IMR-90 (cell line): ENCODE measurements around the gene NUP98. TPM values are rescaled to one million over a fixed set of nuclear protein-coding genes. Genes with fewer than 3 reads are reported as not detected.

ENCODE experiments used
- ATAC-seq: fragments of 200-7000 bp; cut with Tn5 transposase; 2 replicates; pipeline ENCODE4 v1.9.1; 2020; ENCODE audit warnings: low read depth, mild to moderate bottlenecking, moderate library complexity
- BruUV-seq: library from RNA; stranded (reverse); fragments of 400-500 nt; replicated peaks from 2 replicates; lab custom pipeline; 2021; lab: Mats Ljungman, UMichigan
- CTCF ChIA-PET: fragments of 300-600 bp; formaldehyde crosslinking; extraction: SDS; loops from one replicate; lab custom pipeline; 2021; ENCODE audit warnings: antibody characterized with exemption; lab: Yijun Ruan, JAX
- POLR2A ChIA-PET: fragments of 300-600 bp; sonication (Branson Sonifier 250); formaldehyde crosslinking; loops from one replicate; lab custom pipeline; 2022; ENCODE audit warnings: antibody characterized with exemption; ENCODE audit not compliant: unreplicated experiment; lab: Charles Lee
- DNase-seq: peaks from one replicate; pipeline ENCODE4 v3.0.0; 2013
- H2AFZ ChIP-seq: replicated peaks from 2 replicates; pipeline ENCODE3; 2013; ENCODE audit warnings: low read length, mild to moderate bottlenecking; ENCODE audit not compliant: poor library complexity
- H2AK5ac ChIP-seq: 2 replicates; pipeline ENCODE4 v1.6.1; 2013; ENCODE audit warnings: low read depth, low read length, inconsistent platforms
- H2AK9ac ChIP-seq: replicated peaks from 2 replicates; pipeline ENCODE3; 2013; ENCODE audit warnings: mild to moderate bottlenecking, low read depth, low read length, moderate library complexity; ENCODE audit not compliant: poor library complexity
- H2BK120ac ChIP-seq: 2 replicates; pipeline ENCODE4 v1.6.1; 2013; ENCODE audit warnings: low read depth, low read length, inconsistent platforms
- H2BK15ac ChIP-seq: 3 replicates; pipeline ENCODE4 v1.6.1; 2013; ENCODE audit warnings: low read depth, low read length, inconsistent platforms
- H2BK20ac ChIP-seq: 2 replicates; pipeline ENCODE4 v1.6.1; 2013; ENCODE audit warnings: low read depth, mild to moderate bottlenecking, inconsistent platforms, low read length, moderate library complexity
- H2BK5ac ChIP-seq: 2 replicates; pipeline ENCODE4 v1.6.1; 2013; ENCODE audit warnings: mild to moderate bottlenecking, low read depth, low read length, inconsistent platforms; ENCODE audit not compliant: poor library complexity, severe bottlenecking
- H3K14ac ChIP-seq: replicated peaks from 2 replicates; pipeline ENCODE4 v1.6.1; 2013; ENCODE audit warnings: low read depth, low read length, inconsistent platforms
- H3K18ac ChIP-seq: 2 replicates; pipeline ENCODE4 v1.6.1; 2013; ENCODE audit warnings: low read depth, low read length, control low read depth
- H3K23ac ChIP-seq: 2 replicates; pipeline ENCODE4 v1.6.1; 2013; ENCODE audit warnings: low read depth, low read length, inconsistent platforms
- H3K27ac ChIP-seq: 2 replicates; pipeline ENCODE4 v1.5.1; 2013; ENCODE audit warnings: mild to moderate bottlenecking, control low read depth, low read length; ENCODE audit not compliant: insufficient read depth
- H3K27me3 ChIP-seq: 2 replicates; pipeline ENCODE4 v1.6.1; 2013; ENCODE audit warnings: low read length; ENCODE audit not compliant: control insufficient read depth, insufficient read depth
- H3K36me3 ChIP-seq: 2 replicates; pipeline ENCODE4 v1.6.1; 2013; ENCODE audit warnings: low read length, mixed read lengths; ENCODE audit not compliant: control insufficient read depth, insufficient read depth
- H3K4ac ChIP-seq: 2 replicates; pipeline ENCODE4 v1.6.1; 2013; ENCODE audit warnings: low read depth, low read length, inconsistent platforms
- H3K4me1 ChIP-seq: 2 replicates; pipeline ENCODE4 v1.6.1; 2013; ENCODE audit warnings: low read length, mixed read lengths; ENCODE audit not compliant: control insufficient read depth, insufficient read depth
- H3K4me2 ChIP-seq: 2 replicates; pipeline ENCODE4 v1.6.1; 2013; ENCODE audit warnings: low read depth, mild to moderate bottlenecking, control low read depth, low read length, moderate library complexity
- H3K4me3 ChIP-seq: 2 replicates; pipeline ENCODE4 v1.5.1; 2013; ENCODE audit warnings: low read depth, mild to moderate bottlenecking, control low read depth, low read length, moderate library complexity; ENCODE audit not compliant: insufficient read depth
- H3K56ac ChIP-seq: 2 replicates; pipeline ENCODE4 v1.6.1; 2013; ENCODE audit warnings: low read length, inconsistent platforms; ENCODE audit not compliant: insufficient read depth; ENCODE audit errors: extremely low read depth
- H3K79me1 ChIP-seq, 2 experiments: 2 replicates each; pipeline ENCODE4 v1.6.1; 2013; ENCODE audit warnings: low read length in 2 of 2, inconsistent platforms in 1 of 2, low read depth in 1 of 2
- H3K9ac ChIP-seq: 2 replicates; pipeline ENCODE4 v1.6.1; 2013; ENCODE audit warnings: low read depth, low read length, control low read depth
- H3K9me1 ChIP-seq: 2 replicates; pipeline ENCODE4 v1.6.1; 2013; ENCODE audit warnings: low read length, inconsistent platforms; ENCODE audit not compliant: insufficient read depth
- H3K9me3 ChIP-seq: 2 replicates; pipeline ENCODE4 v1.6.1; 2013; ENCODE audit warnings: low read length; ENCODE audit not compliant: control insufficient read depth, insufficient read depth
- H4K20me1 ChIP-seq: 2 replicates; pipeline ENCODE4 v1.6.1; 2013; ENCODE audit warnings: low read length, inconsistent platforms; ENCODE audit not compliant: insufficient read depth
- H4K5ac ChIP-seq: 2 replicates; pipeline ENCODE4 v1.6.1; 2013; ENCODE audit warnings: mild to moderate bottlenecking, low read depth, low read length, control low read depth
- H4K8ac ChIP-seq, 2 experiments: 2 replicates each; pipeline ENCODE4 v1.6.1; 2013; ENCODE audit warnings: low read depth in 2 of 2, low read length in 2 of 2, control low read depth in 1 of 2, inconsistent platforms in 1 of 2
- H4K91ac ChIP-seq: 2 replicates; pipeline ENCODE4 v1.6.1; 2013; ENCODE audit warnings: low read depth, low read length, inconsistent platforms; ENCODE audit not compliant: insufficient read depth
- BHLHE40 ChIP-seq: fragments of 150-350 bp; IDR thresholded peaks from 2 replicates; pipeline ENCODE4 v1.6.1; 2016; ENCODE audit warnings: mild to moderate bottlenecking, low read depth, low read length
- CEBPB ChIP-seq: IDR thresholded peaks from 2 replicates; pipeline ENCODE4 v1.6.1; 2012; ENCODE audit warnings: low read depth, low read length, improper control_type of control experiment
- CHD1 ChIP-seq: IDR thresholded peaks from 2 replicates; pipeline ENCODE4 v1.6.1; 2012; ENCODE audit warnings: low read depth, low read length, improper control_type of control experiment
- FOS ChIP-seq: fragments of 150-350 bp; IDR thresholded peaks from 2 replicates; pipeline ENCODE4 v1.6.1; 2016; ENCODE audit warnings: low read depth, low read length
- MAFK ChIP-seq: IDR thresholded peaks from 2 replicates; pipeline ENCODE4 v1.6.1; 2012; ENCODE audit warnings: low read depth, low read length, improper control_type of control experiment
- RAD21 ChIP-seq: IDR thresholded peaks from 2 replicates; pipeline ENCODE4 v1.6.1; 2012; ENCODE audit warnings: low read length, improper control_type of control experiment
- RCOR1 ChIP-seq: IDR thresholded peaks from 2 replicates; pipeline ENCODE4 v1.6.1; 2012; ENCODE audit warnings: mild to moderate bottlenecking, low read length, improper control_type of control experiment; ENCODE audit not compliant: insufficient replicate concordance
- RFX5 ChIP-seq: IDR thresholded peaks from 2 replicates; pipeline ENCODE4 v1.8.0; 2012; ENCODE audit warnings: low read depth, mild to moderate bottlenecking, low read length, moderate library complexity
- SMC3 ChIP-seq: fragments of 150-350 bp; IDR thresholded peaks from 2 replicates; pipeline ENCODE4 v1.6.1; 2016; ENCODE audit warnings: low read depth, mild to moderate bottlenecking, antibody characterized with exemption, low read length, moderate library complexity
- WGBS, 2 experiments: methylation state at CpG; one replicate each; pipeline versions ENCODE4 v1.1.5 to v1.1.7; 2013; ENCODE audit warnings: missing lambda C conversion rate in 2 of 2; ENCODE audit not compliant: insufficient read length in 1 of 2; ENCODE audit errors: extremely low coverage in 2 of 2; 5-methylcytosine and 5-hydroxymethylcytosine counted together
- dilution Hi-C: fragments of 300-500 bp; cut with HindIII; formaldehyde crosslinking; loops from one replicate; pipeline ENCODE4 v1.14.3; 2018; ENCODE audit warnings: low sequenced_read_pairs; ENCODE audit not compliant: unreplicated experiment
- in situ Hi-C: fragments of 300-500 bp; cut with MboI; formaldehyde crosslinking; loops from 3 replicates; pipeline ENCODE4 v1.14.3; 2019; ENCODE audit warnings: low sequenced_read_pairs, inconsistent platforms, mixed read lengths
- intact Hi-C: fragments of 100-400 bp; cut with micrococcal nuclease; formaldehyde crosslinking; loops from 2 replicates; pipeline ENCODE4 v1.10.0; 2022
- polyA plus RNA-seq, 3 experiments: library from polyadenylated mRNA; depleted of rRNA; stranded (reverse); fragments of >200 nt; gene quantifications; 2 replicates each; pipeline ENCODE4 v1.2.3, GENCODE V29; 2012; ENCODE audit warnings: low replicate concordance in 1 of 3
- total RNA-seq: library from RNA; depleted of rRNA; stranded (reverse); fragments of >200 nt; gene quantifications from 2 replicates; pipeline ENCODE4 v1.2.3, GENCODE V29; 2012
- TF ChIP-seq, protein P1 (sequence below): conservative IDR thresholded peaks from 2 replicates; pipeline ENCODE4 v1.5.1; 2012; ENCODE audit warnings: mild to moderate bottlenecking, low read depth, low read length, improper control_type of control experiment

Gene NUP98
- total and polyA plus RNA-seq, 2 of the 4 experiments (the other 2 are of a cell fraction), result 103 to 138 TPM

DNA sequence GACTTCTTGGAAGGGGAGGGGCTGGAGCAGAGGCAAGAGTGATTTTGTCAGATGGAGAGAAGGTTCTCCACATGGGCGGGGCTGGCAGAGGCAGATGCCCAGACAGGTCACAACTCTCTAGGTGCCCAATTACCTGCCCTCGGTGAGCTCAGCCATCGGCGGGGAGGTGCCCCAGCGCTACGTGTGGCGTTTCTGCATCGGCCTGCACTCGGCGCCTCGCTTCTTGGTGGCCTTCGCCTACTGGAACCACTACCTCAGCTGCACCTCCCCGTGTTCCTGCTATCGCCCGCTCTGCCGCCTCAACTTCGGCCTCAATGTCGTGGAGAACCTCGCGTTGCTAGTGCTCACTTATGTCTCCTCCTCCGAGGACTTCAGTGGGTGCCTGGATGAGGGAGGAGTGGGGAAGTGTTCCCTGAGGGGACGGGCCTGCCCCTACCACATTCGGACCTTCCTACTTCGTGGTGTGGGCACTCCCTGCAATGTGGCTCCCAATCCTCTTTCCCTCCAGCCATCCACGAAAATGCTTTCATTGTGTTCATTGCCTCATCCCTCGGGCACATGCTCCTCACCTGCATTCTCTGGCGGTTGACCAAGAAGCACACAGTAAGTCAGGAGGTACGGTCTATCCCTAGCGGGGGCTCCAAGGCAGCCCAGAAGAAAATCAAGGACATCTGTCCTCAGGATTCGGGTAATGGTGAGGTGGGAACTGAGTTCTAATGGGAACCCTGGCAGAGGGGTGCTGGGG lies 26.6 kb upstream of the NUP98 start:
- no peak overlapping the region for H3K9ac ChIP-seq
- no peak overlapping the region for H4K8ac ChIP-seq
- no peak overlapping the region for H2BK120ac ChIP-seq
- H3K9me1 ChIP-seq, result peaks cover 21% of the 10 kb centered on the region; the same call in 1 of the 2 replicates
- intact Hi-C loops (no loop called here), in situ Hi-C loops (no loop called here), dilution Hi-C loops (no loop called here)
- H3K4ac ChIP-seq, result no peak overlapping the region
- ATAC-seq (no peak), DNase-seq (no peak)
- no peak overlapping the region for H2BK5ac ChIP-seq
- H3K36me3 ChIP-seq, result peaks cover 38% of the 10 kb centered on the region
- H3K56ac ChIP-seq, result no peak overlapping the region
- H2BK15ac ChIP-seq, result no peak overlapping the region
- no peak overlapping the region for H3K18ac ChIP-seq
- BruUV-seq, result no TSS peak
- no peak overlapping the region for H3K4me3 ChIP-seq
- H2BK20ac ChIP-seq, result no peak overlapping the region
- H2AK9ac ChIP-seq, result peak overlapping the region; percentile 23
- H4K5ac ChIP-seq, result no peak overlapping the region
- no peak overlapping the region for H4K91ac ChIP-seq
- CTCF ChIA-PET, result interaction anchor here (0.6 kb wide), 1 partner anchor 26 kb away, joined by 5 read pairs; no protein-coding TSS in a partner anchor
- peaks cover 4% of the 10 kb centered on the region for H3K4me1 ChIP-seq
- peaks cover 15% of the 10 kb centered on the region; the same call in 1 of the 2 replicates for H4K20me1 ChIP-seq
- H3K14ac ChIP-seq, result no peak overlapping the region
- H3K23ac ChIP-seq, result no peak overlapping the region
- WGBS, 2 experiments, result 95% methylated on average over 14 of the region's 30 CpGs; no CpG with 5 or more reads in 1 of the 2 experiments
- POLR2A ChIA-PET, result no interaction called here
- no peaks in the 10 kb centered on the region for H3K27me3 ChIP-seq
- H3K4me2 ChIP-seq, result no peak overlapping the region
- H2AK5ac ChIP-seq, result peak overlapping the region; percentile 17; the same call in 1 of the 2 replicates
- no peak overlapping the region for H3K27ac ChIP-seq
- H3K9me3 ChIP-seq, result no peaks in the 10 kb centered on the region
- H2AFZ ChIP-seq, result no peak overlapping the region
- TF ChIP-seq FOS, result no peak
- no peak for TF ChIP-seq MAFK
- TF ChIP-seq BHLHE40, result no peak
- no peak for TF ChIP-seq CHD1
- no peak for TF ChIP-seq RAD21
- no peak for TF ChIP-seq SMC3
- TF ChIP-seq, protein P1, sequence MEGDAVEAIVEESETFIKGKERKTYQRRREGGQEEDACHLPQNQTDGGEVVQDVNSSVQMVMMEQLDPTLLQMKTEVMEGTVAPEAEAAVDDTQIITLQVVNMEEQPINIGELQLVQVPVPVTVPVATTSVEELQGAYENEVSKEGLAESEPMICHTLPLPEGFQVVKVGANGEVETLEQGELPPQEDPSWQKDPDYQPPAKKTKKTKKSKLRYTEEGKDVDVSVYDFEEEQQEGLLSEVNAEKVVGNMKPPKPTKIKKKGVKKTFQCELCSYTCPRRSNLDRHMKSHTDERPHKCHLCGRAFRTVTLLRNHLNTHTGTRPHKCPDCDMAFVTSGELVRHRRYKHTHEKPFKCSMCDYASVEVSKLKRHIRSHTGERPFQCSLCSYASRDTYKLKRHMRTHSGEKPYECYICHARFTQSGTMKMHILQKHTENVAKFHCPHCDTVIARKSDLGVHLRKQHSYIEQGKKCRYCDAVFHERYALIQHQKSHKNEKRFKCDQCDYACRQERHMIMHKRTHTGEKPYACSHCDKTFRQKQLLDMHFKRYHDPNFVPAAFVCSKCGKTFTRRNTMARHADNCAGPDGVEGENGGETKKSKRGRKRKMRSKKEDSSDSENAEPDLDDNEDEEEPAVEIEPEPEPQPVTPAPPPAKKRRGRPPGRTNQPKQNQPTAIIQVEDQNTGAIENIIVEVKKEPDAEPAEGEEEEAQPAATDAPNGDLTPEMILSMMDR, result no peak
- no peak for TF ChIP-seq RCOR1
- no peak for TF ChIP-seq RFX5
- TF ChIP-seq CEBPB, result no peak
- H3K79me1 ChIP-seq, result peaks cover 12 to 29% of the 10 kb centered on the region in 2 experiments
